Muscle layer of colon (tissue), 2 donors: ENCODE measurements around the gene TSC1.

Experiments used
- H3K27ac ChIP-seq: one replicate; pipeline ENCODE4 v1.7.0; 2013; ENCODE audit warnings: low read depth, mild to moderate bottlenecking, low read length, moderate library complexity
- H3K27me3 ChIP-seq, 2 donors: one replicate each; pipeline ENCODE4 v1.7.0; 2013; ENCODE audit warnings: low read length in 2 of 2, mild to moderate bottlenecking in 2 of 2; ENCODE audit not compliant: insufficient read depth in 2 of 2, control insufficient read depth in 1 of 2
- H3K36me3 ChIP-seq: one replicate; pipeline ENCODE4 v1.7.0; 2013; ENCODE audit warnings: mild to moderate bottlenecking, low read length; ENCODE audit not compliant: insufficient read depth
- H3K4me1 ChIP-seq: one replicate; pipeline ENCODE4 v1.7.0; 2013; ENCODE audit warnings: mild to moderate bottlenecking, low read length; ENCODE audit not compliant: insufficient read depth
- H3K4me3 ChIP-seq, 2 donors: one replicate each; pipeline ENCODE4 v1.7.0; 2013; ENCODE audit warnings: low read length in 2 of 2, low read depth in 1 of 2, mild to moderate bottlenecking in 1 of 2, moderate library complexity in 1 of 2
- H3K9ac ChIP-seq: one replicate; pipeline ENCODE4 v1.7.0; 2013; ENCODE audit warnings: low read length
- H3K9me3 ChIP-seq: one replicate; pipeline ENCODE4 v1.7.0; 2013; ENCODE audit warnings: mild to moderate bottlenecking, low read length
- donor health status: abdominal sarcoma.
- donor health status: Adenocarcinoma of cecum.

The TSC1 gene

DNA sequence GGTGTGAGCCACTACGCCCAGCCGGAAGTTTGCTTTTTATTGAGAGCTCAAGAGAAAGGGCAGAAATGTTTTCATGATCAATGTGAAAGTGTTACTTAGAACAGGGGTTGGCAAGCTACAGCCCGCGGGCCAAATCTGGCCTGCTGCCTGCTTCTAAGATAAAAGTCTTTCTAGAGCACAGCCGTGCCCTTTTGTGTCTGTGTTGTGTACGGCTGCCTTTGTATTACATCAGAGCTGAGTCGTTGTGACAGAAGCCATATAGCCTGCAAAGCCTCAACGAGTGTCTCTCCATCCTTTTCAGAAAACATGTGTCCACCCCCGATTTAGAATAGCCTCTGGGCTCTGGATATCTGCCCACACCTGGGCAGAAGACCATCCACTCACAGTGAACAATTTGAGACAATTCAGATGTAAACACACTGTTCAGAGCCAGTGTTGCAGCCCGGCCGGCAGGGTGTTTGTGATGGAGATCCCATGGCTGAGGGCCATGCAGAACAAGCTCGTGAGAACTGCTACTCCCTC, 95.2 kb downstream of the TSC1 start:
- peaks cover 5% of the 10 kb centered on the region for H3K4me1 ChIP-seq
- peak overlapping the region; percentile 66 for H3K27ac ChIP-seq
- H3K36me3 ChIP-seq = no peaks in the 10 kb centered on the region
- no peaks in the 10 kb centered on the region for H3K9me3 ChIP-seq
- H3K9ac ChIP-seq = no peak overlapping the region
- no peak overlapping the region for H3K4me3 ChIP-seq
- no peaks in the 10 kb centered on the region for H3K27me3 ChIP-seq

DNA sequence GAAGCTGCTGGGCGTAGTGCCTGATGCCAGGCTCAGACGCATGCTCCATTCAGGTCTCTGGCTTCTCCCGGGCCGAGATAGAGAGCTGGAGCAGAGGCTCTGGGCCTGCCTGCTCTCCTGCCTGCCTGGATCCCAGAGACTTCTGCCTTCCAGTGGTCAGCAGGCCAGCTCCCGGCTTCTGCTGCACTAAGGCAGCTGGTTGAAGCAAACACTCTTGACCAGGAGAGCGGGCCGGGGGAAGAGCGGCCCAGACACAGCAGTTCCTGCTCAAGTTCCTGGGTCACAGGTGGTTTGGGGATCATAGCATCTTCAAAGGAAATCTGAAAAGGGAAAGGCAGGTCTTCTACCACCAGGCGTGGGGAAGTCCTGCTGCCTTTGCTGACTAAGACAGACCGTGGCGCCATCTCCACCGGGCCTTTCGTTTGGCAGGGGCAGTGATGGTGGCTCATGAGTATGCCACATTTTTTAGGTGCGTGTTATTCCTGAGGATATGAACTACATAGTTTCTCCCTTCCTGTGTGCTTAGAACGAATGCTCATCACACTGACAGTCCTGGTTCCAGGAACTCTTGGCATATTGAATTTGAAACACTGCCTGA, 97.4 kb downstream of the TSC1 start:
- Histone ChIP-seq H3K27ac (no peak overlapping the region), H3K9me3 (no peaks in the 10 kb centered on the region), H3K27me3 (no peaks in the 10 kb centered on the region), H3K9ac (no peak overlapping the region), H3K4me3 (no peak overlapping the region), H3K36me3 (no peaks in the 10 kb centered on the region), H3K4me1 (peaks cover 5% of the 10 kb centered on the region)

DNA sequence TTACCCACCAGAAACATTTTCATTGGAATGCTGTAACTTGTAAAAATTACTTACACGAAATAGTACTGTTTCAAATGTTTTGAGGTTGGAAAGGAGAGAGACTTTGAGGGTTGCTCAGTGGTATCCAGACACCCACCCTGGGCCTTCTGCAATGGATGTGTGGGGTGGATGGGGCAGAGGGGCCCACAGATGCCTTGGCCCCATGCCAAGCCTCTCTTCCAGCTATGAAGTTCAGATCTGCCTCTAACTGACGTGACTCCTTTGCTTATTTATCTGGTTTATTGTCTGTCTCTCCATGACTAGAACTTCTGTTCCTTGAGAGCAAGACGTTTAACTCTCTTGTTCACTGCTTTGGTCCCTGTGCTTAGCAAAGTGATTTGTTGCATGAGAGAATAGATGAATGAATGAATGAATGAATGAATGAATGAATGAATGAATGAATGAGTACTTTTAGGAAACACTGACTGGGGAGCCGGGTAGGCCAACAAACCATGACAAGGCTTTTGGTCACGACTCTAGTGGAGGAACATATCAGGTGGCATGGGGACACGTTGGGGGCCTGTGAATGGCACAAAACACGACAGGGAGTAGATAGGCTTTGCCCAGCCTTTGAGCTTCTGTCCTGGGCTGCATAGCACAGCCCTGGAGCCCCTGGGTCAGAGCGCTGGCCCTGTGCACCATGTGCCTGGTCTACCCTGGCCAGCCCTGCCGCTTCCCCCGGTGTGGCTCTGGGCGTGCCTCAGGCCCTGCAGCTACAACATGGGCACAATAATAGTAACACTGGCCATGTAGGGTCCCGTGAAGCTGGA, 98.1 kb downstream of the TSC1 start:
- H3K9ac ChIP-seq = no peak overlapping the region
- no peaks in the 10 kb centered on the region for H3K27me3 ChIP-seq
- no peak overlapping the region for H3K27ac ChIP-seq
- H3K36me3 ChIP-seq = no peaks in the 10 kb centered on the region
- no peak overlapping the region for H3K4me3 ChIP-seq
- H3K4me1 ChIP-seq = peaks cover 5% of the 10 kb centered on the region
- H3K9me3 ChIP-seq = no peaks in the 10 kb centered on the region

DNA sequence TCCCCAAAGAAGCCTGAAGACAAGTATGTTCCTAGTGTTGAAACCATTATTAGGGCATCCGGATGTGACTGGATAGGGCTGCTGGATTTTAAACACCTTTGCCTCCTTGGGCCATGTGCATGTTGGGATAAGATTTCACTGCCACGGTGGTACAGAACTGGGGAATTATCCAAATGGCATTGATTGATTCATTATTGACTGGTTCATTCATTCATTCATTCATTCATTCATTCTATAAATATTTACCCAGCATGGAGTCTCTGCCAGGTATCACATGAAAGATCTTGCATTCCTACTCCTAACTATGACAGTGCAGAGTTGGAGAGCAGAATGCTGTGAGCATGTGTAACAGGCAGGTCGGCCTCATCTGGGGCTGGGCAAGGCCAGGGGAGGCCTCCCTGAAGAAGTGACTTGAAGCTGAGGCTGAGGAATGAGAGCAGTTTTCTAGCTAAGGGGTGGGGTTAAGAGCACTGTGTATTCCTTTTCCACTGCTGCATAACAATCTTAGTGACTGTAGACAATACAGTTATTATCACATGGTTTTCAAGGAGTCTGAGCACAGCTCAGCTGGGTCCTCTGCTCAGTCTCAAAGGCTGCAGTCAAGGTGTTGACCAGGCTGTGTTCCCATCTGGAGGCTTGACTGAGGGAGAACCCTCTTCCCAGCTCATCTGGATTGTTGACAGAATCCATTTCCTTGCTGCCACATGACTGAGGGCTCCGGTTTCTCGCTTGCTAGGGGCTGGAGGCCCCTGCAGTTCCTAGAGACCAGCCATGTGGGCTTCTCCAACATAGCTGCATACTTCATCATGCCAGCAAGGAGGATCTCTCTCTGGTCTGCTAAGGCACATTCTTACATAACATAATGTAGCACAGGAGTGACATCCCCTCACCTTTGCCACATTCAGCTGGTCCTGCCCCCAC, 102.0 kb downstream of the TSC1 start:
- H3K4me3 ChIP-seq = no peak overlapping the region
- no peak overlapping the region for H3K9ac ChIP-seq
- no peaks in the 10 kb centered on the region for H3K27me3 ChIP-seq
- H3K4me1 ChIP-seq = no peaks in the 10 kb centered on the region
- H3K36me3 ChIP-seq = no peaks in the 10 kb centered on the region
- no peaks in the 10 kb centered on the region for H3K9me3 ChIP-seq
- H3K27ac ChIP-seq = no peak overlapping the region
